K562 (cell line): ENCODE results near the gene IFI30. TPM values are rescaled to one million over a fixed set of nuclear protein-coding genes. Genes with fewer than 3 reads are reported as not detected.
A peak's percentile ranks its signal among the peaks of the same experiment; 100 is the strongest.

Experiments
- ATF3 ChIP-seq, 2 experiments: fragments of 450-650 bp in 1 of 2; sonication (generic) in 1 of 2; formaldehyde crosslinking in 1 of 2; IDR thresholded peaks in 1 of 2; conservative IDR thresholded peaks in 1 of 2; 2 replicates each; pipeline versions ENCODE4 v1.6.1 to v1.8.1; 2016 to 2023; ENCODE audit warnings: mild to moderate bottlenecking in 2 of 2, moderate library complexity in 2 of 2, inconsistent platforms in 1 of 2, missing genetic modification reagents in 1 of 2
- CTBP1 ChIP-seq: fragments of 450-650 bp; IDR thresholded peaks from 2 replicates; pipeline ENCODE4 v1.6.1; 2016; ENCODE audit warnings: borderline replicate concordance
- DIDO1 ChIP-seq: fragments of 450-650 bp; IDR thresholded peaks from 2 replicates; pipeline ENCODE4 v1.6.1; 2016; ENCODE audit warnings: low read depth, missing biosample characterization, missing genetic modification characterization
- DPF2 ChIP-seq: fragments of 450-650 bp; IDR thresholded peaks from 2 replicates; pipeline ENCODE4 v1.6.1; 2016
- GABPA ChIP-seq: fragments of 200-800 bp; sonication (Bioruptor generic); conservative IDR thresholded peaks from 2 replicates; pipeline ENCODE4 v1.6.1; 2016; ENCODE audit warnings: low read depth, missing genetic modification characterization, missing compliant biosample characterization
- HSF4 ChIP-seq: fragments of 250-450 bp; sonication (Bioruptor Pico); IDR thresholded peaks from 2 replicates; pipeline ENCODE4 v2.1.2; 2022; ENCODE audit warnings: mild to moderate bottlenecking, moderate library complexity, borderline replicate concordance
- NFE2L1 ChIP-seq: fragments of 450-650 bp; IDR thresholded peaks from 2 replicates; pipeline ENCODE4 v1.6.1; 2016; ENCODE audit warnings: missing genetic modification characterization, low read depth, mild to moderate bottlenecking, missing compliant biosample characterization, moderate library complexity, borderline replicate concordance
- PHF21A ChIP-seq: fragments of 450-650 bp; IDR thresholded peaks from 2 replicates; pipeline ENCODE4 v1.6.1; 2017; ENCODE audit warnings: low read depth, borderline replicate concordance
- THAP12 ChIP-seq: fragments of 250-450 bp; sonication (Bioruptor Pico); IDR thresholded peaks from 2 replicates; pipeline ENCODE4 v1.9.0; 2021; ENCODE audit warnings: mild to moderate bottlenecking, inconsistent platforms
- YY1 ChIP-seq, 3 experiments: IDR thresholded peaks; 2 replicates each; pipeline ENCODE4 v1.6.1; 2011; ENCODE audit warnings: low read length in 2 of 3, mild to moderate bottlenecking in 2 of 3, moderate library complexity in 2 of 3, borderline replicate concordance in 1 of 3, control low read depth in 1 of 3, low read depth in 1 of 3; ENCODE audit not compliant: insufficient read depth in 3 of 3, insufficient replicate concordance in 2 of 3, control insufficient read depth in 1 of 3, insufficient read length in 1 of 3; ENCODE audit errors: extremely low read depth in 1 of 3
- ZBTB11 ChIP-seq, 3 experiments: fragments of 200-800 bp in 1 of 3; fragments of 250-450 bp in 1 of 3; fragments of 450-650 bp in 1 of 3; sonication (Bioruptor Pico) in 1 of 3; sonication (Bioruptor generic) in 1 of 3; formaldehyde crosslinking in 1 of 3; IDR thresholded peaks; 2 replicates each; pipeline versions ENCODE4 v1.6.1 to v1.8.0; 2016 to 2022; ENCODE audit warnings: mild to moderate bottlenecking in 2 of 3, missing genetic modification characterization in 2 of 3, missing compliant biosample characterization in 1 of 3, moderate library complexity in 1 of 3
- ZNF224 ChIP-seq: sonication (generic); formaldehyde crosslinking; IDR thresholded peaks from 2 replicates; pipeline ENCODE4 v1.8.0; 2022; ENCODE audit warnings: mild to moderate bottlenecking, missing genetic modification reagents
- ZNF282 ChIP-seq: sonication (generic); formaldehyde crosslinking; IDR thresholded peaks from 2 replicates; pipeline ENCODE4 v1.8.1; 2023; ENCODE audit warnings: missing genetic modification reagents
- ZNF507 ChIP-seq: conservative IDR thresholded peaks from 2 replicates; pipeline ENCODE4 v1.6.1; 2017; ENCODE audit warnings: missing genetic modification characterization, missing compliant biosample characterization
- ZNF766 ChIP-seq: fragments of 200-800 bp; sonication (Bioruptor generic); conservative IDR thresholded peaks from 2 replicates; pipeline ENCODE4 v1.6.1; 2016; ENCODE audit warnings: missing genetic modification characterization, missing compliant biosample characterization
- polyA plus RNA-seq, 8 experiments: library from polyadenylated mRNA; depleted of rRNA in 4 of 8; stranded (reverse) in 5 of 8; unstranded in 3 of 8; fragments of >200 nt; fragmentation: Nextera tagmentation in 2 of 8; fragmentation: Illumina TruSeq in 1 of 8; extraction: Ambion mirVana in 2 of 8; extraction: Trizol in 1 of 8; gene quantifications; 2 replicates each; pipeline versions ENCODE4 v1.2.1 to v1.2.3, GENCODE V29; 2011 to 2014; ENCODE audit warnings: inconsistent platforms in 1 of 8, missing spikeins in 1 of 8
- total RNA-seq, 7 experiments: library from RNA; depleted of rRNA in 6 of 7; stranded (reverse); fragments of >200 nt in 6 of 7; fragmentation: Illumina TruSeq in 2 of 7; extraction: Trizol in 2 of 7; gene quantifications; 2 replicates each; pipeline versions ENCODE4 v1.2.1 to v1.2.3, GENCODE V29; 2011 to 2021; ENCODE audit warnings: low replicate concordance in 1 of 7
- TF ChIP-seq, protein P1 (sequence below): fragments of 450-650 bp; IDR thresholded peaks from 2 replicates; pipeline ENCODE4 v1.6.1; 2016; ENCODE audit warnings: borderline replicate concordance

The IFI30 gene
- total and polyA plus RNA-seq, 9 of the 15 experiments (the other 6 are each of a cell fraction or from before 2014, with no cell fraction given): 63.7 to 430 (median 109) TPM

- TF ChIP-seq DPF2 (peak; percentile 35; the same call in 1 of the 2 replicates), ZNF224 (CRISPR knock-in tag) (no peak), THAP12 (CRISPR knock-in tag) (no peak), ATF3 (IDR thresholded peaks at IDR 0.05) (no peak), ATF3 (CRISPR knock-in tag; conservative IDR thresholded peaks at IDR 0.05) (no peak), PHF21A (no peak), HSF4 (CRISPR knock-in tag) (no peak), CTBP1 (0 out of 2 replicates have a peak, but pooled peaks have one; percentile 22), GABPA (tag) (no peak), NFE2L1 (tag) (no peak), DIDO1 (tag) (no peak), ZNF507 (no peak), YY1 (IDR thresholded peaks at IDR 0.05; ENCODE audit: borderline replicate concordance in 1 of 3, control insufficient read depth in 1 of 3, extremely low read depth in 1 of 3, insufficient read depth in 3 of 3, insufficient read length in 1 of 3, insufficient replicate concordance in 2 of 3, low read depth in 1 of 3, low read length in 2 of 3) (peak in 1 of 3 experiments; percentile 44), ZNF766 (no peak), ZBTB11 (CRISPR knock-in tag; IDR thresholded peaks at IDR 0.05) (no peak), ZNF282 (no peak)
- TF ChIP-seq, protein P1, sequence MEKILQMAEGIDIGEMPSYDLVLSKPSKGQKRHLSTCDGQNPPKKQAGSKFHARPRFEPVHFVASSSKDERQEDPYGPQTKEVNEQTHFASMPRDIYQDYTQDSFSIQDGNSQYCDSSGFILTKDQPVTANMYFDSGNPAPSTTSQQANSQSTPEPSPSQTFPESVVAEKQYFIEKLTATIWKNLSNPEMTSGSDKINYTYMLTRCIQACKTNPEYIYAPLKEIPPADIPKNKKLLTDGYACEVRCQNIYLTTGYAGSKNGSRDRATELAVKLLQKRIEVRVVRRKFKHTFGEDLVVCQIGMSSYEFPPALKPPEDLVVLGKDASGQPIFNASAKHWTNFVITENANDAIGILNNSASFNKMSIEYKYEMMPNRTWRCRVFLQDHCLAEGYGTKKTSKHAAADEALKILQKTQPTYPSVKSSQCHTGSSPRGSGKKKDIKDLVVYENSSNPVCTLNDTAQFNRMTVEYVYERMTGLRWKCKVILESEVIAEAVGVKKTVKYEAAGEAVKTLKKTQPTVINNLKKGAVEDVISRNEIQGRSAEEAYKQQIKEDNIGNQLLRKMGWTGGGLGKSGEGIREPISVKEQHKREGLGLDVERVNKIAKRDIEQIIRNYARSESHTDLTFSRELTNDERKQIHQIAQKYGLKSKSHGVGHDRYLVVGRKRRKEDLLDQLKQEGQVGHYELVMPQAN: no peak
Observed at GRCh38 chr19:18224525-18225354, 51.1 kb downstream of the IFI30 start (continued).
